Endometrial microvascular endothelial cells (primary cell): Measurements from ENCODE around the gene NEXN. TPM values are rescaled to one million over a fixed set of nuclear protein-coding genes. Genes with fewer than 3 reads are reported as not detected.

Source experiments
- in situ Hi-C: cut with HindIII; loops from 2 replicates; pipeline ENCODE4 v1.10.0; 2017; ENCODE audit warnings: low sequenced_read_pairs, low pct_unique_long_range_greater_than_20kb; ENCODE audit errors: inconsistent ontology term
- total RNA-seq: library from RNA; depleted of rRNA; stranded (reverse); fragments of >200 nt; gene quantifications from one replicate; pipeline ENCODE4 v1.2.3, GENCODE V29; 2015; ENCODE audit errors: inconsistent ontology term

Gene NEXN
- total RNA-seq: 5.2 TPM

GRCh38 chr1:77888081-77888780 lies at the start of gene NEXN:
Gene NEXN, plus strand, starts transcription at chr1:77888624. Its CDS starts 27,483 bp downstream, at chr1:77916107.
- in situ Hi-C loops: no loop called here

DNA sequence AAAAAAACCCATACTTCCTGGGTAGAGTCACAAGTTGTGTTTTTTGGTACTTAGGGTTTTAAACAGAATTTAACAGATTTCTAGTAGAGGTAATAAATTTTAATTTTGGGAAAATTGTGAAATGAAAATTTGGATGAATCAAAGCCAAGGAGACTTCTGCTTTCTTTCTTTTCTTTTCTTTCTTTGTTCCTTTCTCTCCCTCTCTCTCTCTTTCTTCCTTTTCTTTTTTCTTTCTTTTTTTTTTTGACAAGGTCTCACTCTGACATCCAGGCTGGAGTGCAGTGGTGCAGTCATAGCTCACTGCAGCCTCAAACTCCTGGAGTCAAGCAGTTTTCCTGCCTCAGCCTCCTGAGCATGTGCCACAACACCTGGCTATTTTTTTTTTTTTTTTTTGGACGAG lies 46.9 kb upstream of the NEXN start:
- in situ Hi-C loops: no loop called here

DNA sequence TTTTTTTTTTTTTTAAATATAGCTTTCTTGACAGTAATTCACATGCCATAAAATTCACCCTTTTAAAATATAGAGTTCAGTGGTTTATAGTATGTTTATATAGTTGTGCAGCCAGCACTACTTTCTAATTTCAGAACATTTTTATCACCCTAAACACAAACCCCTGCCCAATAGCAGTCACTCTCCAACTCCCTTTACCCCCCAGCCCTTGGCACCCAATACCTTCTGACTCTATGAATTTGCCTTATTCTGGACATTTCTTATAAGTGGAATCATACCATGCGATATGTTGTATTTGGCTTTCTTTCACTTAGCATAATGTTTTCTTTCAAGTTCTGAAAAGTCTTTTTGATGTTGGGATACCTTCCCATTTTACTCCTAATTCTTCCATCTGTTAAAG lies 42.5 kb upstream of the NEXN start:
- in situ Hi-C loops: no loop called here

GRCh38 chr1:77846966-77847365 lies 41.5 kb upstream of the NEXN start:
- in situ Hi-C loops: no loop called here

DNA sequence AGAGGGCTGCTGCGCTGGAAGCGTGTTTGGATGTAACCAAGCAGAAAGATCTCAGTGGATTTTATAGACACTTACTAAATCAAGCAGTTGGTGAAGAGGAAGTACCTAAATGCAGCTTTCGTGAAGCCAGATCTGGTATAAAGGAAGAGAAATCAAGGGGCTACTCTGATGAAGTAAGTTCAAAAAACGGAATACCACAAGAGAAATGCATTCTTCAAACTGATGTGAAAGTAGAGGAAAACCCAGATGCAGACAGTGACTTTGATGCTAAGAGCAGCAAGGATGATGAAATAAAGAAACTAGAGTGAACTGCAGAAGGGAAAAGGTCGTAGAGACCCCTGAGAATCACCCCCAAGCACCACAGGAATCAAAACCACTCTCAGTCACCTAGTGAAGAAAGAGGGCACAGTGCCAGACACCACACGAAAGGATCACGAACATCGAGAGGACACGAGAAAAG lies 40.8 kb upstream of the NEXN start:
- in situ Hi-C loops: no loop called here

GRCh38 chr1:77850082-77850481 lies 38.3 kb upstream of the NEXN start:
- in situ Hi-C loops: no loop called here

- in situ Hi-C loops: no loop called here
These were observed 30.9 kb upstream of the NEXN start for GRCh38 chr1:77857552-77857951.

GRCh38 chr1:77858725-77859124 lies 29.7 kb upstream of the NEXN start:
- in situ Hi-C loops: no loop called here

DNA sequence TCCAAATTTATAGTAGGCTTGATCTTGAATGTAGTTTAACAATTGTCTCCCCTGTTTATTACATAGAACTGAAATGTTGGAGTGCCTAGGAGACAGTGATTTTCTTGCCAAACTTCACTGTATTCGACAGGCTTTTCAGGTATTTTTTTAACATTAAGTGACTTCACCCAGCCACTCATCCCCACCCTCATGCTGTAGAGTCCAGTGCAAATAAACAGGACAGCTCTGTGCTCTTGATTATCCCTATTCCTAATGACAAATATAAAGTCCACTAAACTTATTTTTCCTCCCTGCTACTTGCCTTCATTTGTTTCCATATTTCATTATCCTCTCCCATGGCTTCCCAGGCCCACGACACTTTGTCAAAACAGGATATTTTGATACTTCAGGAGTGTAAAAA lies 29.2 kb upstream of the NEXN start:
- in situ Hi-C loops: no loop called here

GRCh38 chr1:77866296-77866695 lies 22.1 kb upstream of the NEXN start:
- in situ Hi-C loops: no loop called here

- in situ Hi-C loops: no loop called here
These were observed 15.8 kb upstream of the NEXN start for GRCh38 chr1:77872645-77873044.

DNA sequence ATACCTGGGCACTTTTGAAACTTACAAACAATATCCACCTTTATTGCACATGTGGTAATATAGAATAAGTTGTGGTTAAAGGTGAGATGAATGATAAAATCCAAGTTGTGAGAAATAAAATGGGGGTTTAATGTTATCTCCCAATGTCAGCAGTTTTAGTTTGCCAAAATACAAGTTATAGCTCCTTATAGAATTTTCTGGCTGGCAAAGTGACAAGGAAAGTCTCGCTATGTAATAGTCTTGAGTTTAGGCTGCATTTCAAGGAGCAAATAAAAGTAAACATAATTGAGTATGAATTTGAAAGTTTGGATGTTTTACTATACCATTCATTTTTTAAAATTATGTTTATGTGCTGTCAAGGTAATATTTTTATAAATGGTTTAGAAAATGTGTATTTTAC lies 15.0 kb upstream of the NEXN start:
- in situ Hi-C loops: no loop called here

DNA sequence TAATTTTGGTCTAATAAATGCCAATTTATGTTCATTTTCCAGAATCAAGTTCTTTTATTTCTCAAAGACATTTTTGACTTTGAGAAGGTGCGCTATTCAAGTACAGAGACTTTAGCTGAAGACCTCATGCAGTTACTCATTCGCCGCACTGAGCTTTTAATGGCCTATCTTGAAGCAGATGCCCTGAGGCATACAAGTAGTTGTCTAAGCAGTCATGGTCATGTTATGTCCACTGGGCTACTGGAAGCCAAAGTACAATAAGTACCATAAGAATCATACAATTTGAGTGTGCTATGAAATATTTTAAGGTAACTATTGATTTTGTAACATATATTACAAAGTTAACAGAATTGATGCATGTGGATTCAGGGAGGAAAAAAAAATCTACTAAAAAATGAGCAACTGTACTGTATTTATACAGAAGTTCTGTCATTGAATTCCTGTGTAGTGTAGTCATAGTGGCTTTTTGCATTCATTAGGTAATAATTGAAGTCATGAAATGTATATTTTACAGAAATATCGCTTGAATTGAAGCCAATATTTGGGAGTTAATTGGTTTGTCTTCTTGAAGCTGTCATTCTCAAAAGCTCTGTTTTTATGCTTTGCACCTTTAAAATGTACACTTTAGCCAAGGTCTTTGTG lies 13.5 kb upstream of the NEXN start:
- in situ Hi-C loops: no loop called here

- in situ Hi-C loops: no loop called here
These were observed 11.5 kb upstream of the NEXN start for GRCh38 chr1:77876884-77877283.

- in situ Hi-C loops: no loop called here
These were observed 7.4 kb upstream of the NEXN start for GRCh38 chr1:77881061-77881460.

DNA sequence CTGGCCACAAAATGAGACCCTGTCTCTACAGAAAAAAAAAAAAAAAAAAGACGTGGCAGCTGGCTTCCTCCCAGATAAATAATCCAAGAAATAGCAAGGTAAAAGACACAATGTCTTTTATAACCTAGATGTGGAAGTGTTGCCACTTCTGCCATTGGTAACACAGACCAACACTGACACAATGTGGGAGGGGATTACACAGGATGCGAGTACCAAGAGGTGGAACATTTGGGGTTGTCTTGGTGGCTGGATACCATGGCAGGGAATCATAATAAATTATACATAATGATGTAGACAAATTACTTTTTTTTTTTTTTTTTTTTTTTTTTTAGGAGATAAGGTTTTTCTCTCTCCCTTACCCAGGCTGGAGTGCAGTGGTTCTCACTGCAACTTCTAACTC lies 6.0 kb upstream of the NEXN start:
- in situ Hi-C loops: no loop called here

GRCh38 chr1:77888781-77889642 lies 588 bp downstream of the NEXN start:
- in situ Hi-C loops: no loop called here

GRCh38 chr1:77889671-77890070 lies 1.2 kb downstream of the NEXN start:
- in situ Hi-C loops: no loop called here

- in situ Hi-C loops: no loop called here
These were observed 2.8 kb downstream of the NEXN start for GRCh38 chr1:77891200-77891599.
